ENCODE results near the gene MYO1D. TPM values are rescaled to one million over a fixed set of nuclear protein-coding genes. Genes with fewer than 3 reads are reported as not detected.

The MYO1D gene
- total RNA-seq, 1 experiment from 2014 or later = 35.7 TPM

DNA sequence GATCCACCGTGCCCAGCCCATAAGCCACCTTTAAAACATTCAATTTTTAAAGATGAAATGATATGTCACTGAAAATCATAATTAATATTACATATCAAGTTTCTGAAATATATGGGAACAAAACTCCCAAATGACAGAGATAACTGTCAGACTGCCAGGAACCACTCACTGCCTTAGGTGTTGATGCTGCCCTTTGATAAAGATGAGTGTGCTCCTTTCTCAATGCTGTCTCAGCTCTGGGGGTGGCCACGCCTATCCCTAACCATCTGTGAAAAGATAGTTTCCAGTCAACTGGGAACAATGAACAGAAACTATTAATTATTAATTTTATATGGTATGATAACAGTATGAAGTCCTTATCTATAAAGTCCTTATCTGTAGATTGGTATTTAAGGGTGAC lies 177.7 kb downstream of the MYO1D start:
- CTCF ChIA-PET = no interaction called here
- TF ChIP-seq CEBPB (IDR thresholded peaks at IDR 0.05; ENCODE audit: low read depth) (no peak), POLR2A (IDR thresholded peaks at IDR 0.05; ENCODE audit: borderline replicate concordance, extremely low read depth, insufficient read depth, insufficient read length) (no peak), ELF1 (IDR thresholded peaks at IDR 0.05; ENCODE audit: borderline replicate concordance, low read depth) (no peak), EGR1 (IDR thresholded peaks at IDR 0.05; ENCODE audit: low read depth) (no peak), SIN3A (IDR thresholded peaks at IDR 0.05; ENCODE audit: low read depth) (no peak), JUND (IDR thresholded peaks at IDR 0.05) (no peak), EZH2 (IDR thresholded peaks at IDR 0.05) (no peak), CBX3 (IDR thresholded peaks at IDR 0.05; ENCODE audit: low read depth) (no peak), EZH2phosphoT487 (IDR thresholded peaks at IDR 0.05; ENCODE audit: borderline replicate concordance) (no peak), SRF (IDR thresholded peaks at IDR 0.05; ENCODE audit: low read depth) (no peak), ZNF274 (IDR thresholded peaks at IDR 0.05; ENCODE audit: low read depth, low read length) (no peak), YY1 (IDR thresholded peaks at IDR 0.05; ENCODE audit: extremely low read depth, insufficient replicate concordance, low read depth, low read length) (no peak), POLR2AphosphoS5 (IDR thresholded peaks at IDR 0.05; ENCODE audit: low read depth, low read length) (no peak), ZFX (IDR thresholded peaks at IDR 0.05) (no peak), FOSL1 (IDR thresholded peaks at IDR 0.05; ENCODE audit: low read depth) (no peak)
- TF ChIP-seq, protein P1, sequence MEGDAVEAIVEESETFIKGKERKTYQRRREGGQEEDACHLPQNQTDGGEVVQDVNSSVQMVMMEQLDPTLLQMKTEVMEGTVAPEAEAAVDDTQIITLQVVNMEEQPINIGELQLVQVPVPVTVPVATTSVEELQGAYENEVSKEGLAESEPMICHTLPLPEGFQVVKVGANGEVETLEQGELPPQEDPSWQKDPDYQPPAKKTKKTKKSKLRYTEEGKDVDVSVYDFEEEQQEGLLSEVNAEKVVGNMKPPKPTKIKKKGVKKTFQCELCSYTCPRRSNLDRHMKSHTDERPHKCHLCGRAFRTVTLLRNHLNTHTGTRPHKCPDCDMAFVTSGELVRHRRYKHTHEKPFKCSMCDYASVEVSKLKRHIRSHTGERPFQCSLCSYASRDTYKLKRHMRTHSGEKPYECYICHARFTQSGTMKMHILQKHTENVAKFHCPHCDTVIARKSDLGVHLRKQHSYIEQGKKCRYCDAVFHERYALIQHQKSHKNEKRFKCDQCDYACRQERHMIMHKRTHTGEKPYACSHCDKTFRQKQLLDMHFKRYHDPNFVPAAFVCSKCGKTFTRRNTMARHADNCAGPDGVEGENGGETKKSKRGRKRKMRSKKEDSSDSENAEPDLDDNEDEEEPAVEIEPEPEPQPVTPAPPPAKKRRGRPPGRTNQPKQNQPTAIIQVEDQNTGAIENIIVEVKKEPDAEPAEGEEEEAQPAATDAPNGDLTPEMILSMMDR (IDR thresholded peaks at IDR 0.05 in 2 of 3, conservative IDR thresholded peaks at IDR 0.05 in 1 of 3; ENCODE audit: borderline replicate concordance in 1 of 3, insufficient read depth in 1 of 3, low read depth in 2 of 3, low read length in 2 of 3) = no peak
- TF ChIP-seq, protein P2, sequence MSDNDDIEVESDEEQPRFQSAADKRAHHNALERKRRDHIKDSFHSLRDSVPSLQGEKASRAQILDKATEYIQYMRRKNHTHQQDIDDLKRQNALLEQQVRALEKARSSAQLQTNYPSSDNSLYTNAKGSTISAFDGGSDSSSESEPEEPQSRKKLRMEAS (IDR thresholded peaks at IDR 0.05) = no peak
- TF ChIP-seq, protein P3, sequence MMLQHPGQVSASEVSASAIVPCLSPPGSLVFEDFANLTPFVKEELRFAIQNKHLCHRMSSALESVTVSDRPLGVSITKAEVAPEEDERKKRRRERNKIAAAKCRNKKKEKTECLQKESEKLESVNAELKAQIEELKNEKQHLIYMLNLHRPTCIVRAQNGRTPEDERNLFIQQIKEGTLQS (IDR thresholded peaks at IDR 0.05) = no peak
- TF ChIP-seq, protein P4, sequence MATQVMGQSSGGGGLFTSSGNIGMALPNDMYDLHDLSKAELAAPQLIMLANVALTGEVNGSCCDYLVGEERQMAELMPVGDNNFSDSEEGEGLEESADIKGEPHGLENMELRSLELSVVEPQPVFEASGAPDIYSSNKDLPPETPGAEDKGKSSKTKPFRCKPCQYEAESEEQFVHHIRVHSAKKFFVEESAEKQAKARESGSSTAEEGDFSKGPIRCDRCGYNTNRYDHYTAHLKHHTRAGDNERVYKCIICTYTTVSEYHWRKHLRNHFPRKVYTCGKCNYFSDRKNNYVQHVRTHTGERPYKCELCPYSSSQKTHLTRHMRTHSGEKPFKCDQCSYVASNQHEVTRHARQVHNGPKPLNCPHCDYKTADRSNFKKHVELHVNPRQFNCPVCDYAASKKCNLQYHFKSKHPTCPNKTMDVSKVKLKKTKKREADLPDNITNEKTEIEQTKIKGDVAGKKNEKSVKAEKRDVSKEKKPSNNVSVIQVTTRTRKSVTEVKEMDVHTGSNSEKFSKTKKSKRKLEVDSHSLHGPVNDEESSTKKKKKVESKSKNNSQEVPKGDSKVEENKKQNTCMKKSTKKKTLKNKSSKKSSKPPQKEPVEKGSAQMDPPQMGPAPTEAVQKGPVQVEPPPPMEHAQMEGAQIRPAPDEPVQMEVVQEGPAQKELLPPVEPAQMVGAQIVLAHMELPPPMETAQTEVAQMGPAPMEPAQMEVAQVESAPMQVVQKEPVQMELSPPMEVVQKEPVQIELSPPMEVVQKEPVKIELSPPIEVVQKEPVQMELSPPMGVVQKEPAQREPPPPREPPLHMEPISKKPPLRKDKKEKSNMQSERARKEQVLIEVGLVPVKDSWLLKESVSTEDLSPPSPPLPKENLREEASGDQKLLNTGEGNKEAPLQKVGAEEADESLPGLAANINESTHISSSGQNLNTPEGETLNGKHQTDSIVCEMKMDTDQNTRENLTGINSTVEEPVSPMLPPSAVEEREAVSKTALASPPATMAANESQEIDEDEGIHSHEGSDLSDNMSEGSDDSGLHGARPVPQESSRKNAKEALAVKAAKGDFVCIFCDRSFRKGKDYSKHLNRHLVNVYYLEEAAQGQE (IDR thresholded peaks at IDR 0.05; ENCODE audit: low read depth) = no peak
- no peaks in the 10 kb centered on the region for H3K9me2 ChIP-seq (ENCODE audit: insufficient read depth)
- no peak overlapping the region for H3K27ac ChIP-seq (ENCODE audit: low read depth, low read length)
- RAD21 ChIA-PET (ENCODE audit: low non-redundant PET in 1 of 2, low total read pairs in 2 of 2, uncharacterized antibody in 2 of 2, unreplicated experiment in 2 of 2) = no interaction called here
- H3K4me1 ChIP-seq (ENCODE audit: control insufficient read depth in 1 of 2, insufficient read depth in 2 of 2, low read length in 2 of 2) = no peaks in the 10 kb centered on the region
- H4K20me1 ChIP-seq (ENCODE audit: insufficient read depth) = no peaks in the 10 kb centered on the region
- DNase-seq (ENCODE audit: low read depth, low spot score) (no peak), ATAC-seq (no peak)
- no peak overlapping the region for H3K4me3 ChIP-seq (replicated peaks in 1 of 2; ENCODE audit: low read depth in 1 of 2, low read length in 2 of 2)
- no peaks in the 10 kb centered on the region for H3K27me3 ChIP-seq (ENCODE audit: insufficient read depth, low read length)
- no TSS peak for BruUV-seq (replicated peaks)
- H3K4me2 ChIP-seq (ENCODE audit: low read length) = no peak overlapping the region
- POLR2A ChIA-PET = no interaction called here
- H3K9ac ChIP-seq (ENCODE audit: low read length) = no peak overlapping the region
- H3K9me3 ChIP-seq (ENCODE audit: control insufficient read depth in 1 of 2, insufficient read depth in 1 of 2, low read depth in 1 of 2, low read length in 2 of 2) = no peaks in the 10 kb centered on the region
- no peaks in the 10 kb centered on the region for H3K36me3 ChIP-seq (ENCODE audit: control insufficient read depth in 1 of 2, insufficient read depth in 2 of 2, low read length in 2 of 2)
- no peaks in the 10 kb centered on the region for H3K79me2 ChIP-seq (ENCODE audit: insufficient read depth, low read length)
- intact Hi-C loops (cut with micrococcal nuclease) = no loop called here
- no peak overlapping the region for H2AFZ ChIP-seq (ENCODE audit: low read depth, low read length, poor library complexity, severe bottlenecking)

All from HCT116 (cell line).